Fibroblast of peridontal ligament (primary cell): Measurements from ENCODE around the gene FEM1B.

Source experiments
- DNase-seq: peaks from one replicate; pipeline ENCODE4 v3.0.0-alpha.2; 2010; ENCODE audit errors: extremely low read depth

FEM1B gene

GRCh38 chr15:68309024-68309423 lies 31.5 kb downstream of the FEM1B start:
- DNase-seq = peak; percentile 49

DNA sequence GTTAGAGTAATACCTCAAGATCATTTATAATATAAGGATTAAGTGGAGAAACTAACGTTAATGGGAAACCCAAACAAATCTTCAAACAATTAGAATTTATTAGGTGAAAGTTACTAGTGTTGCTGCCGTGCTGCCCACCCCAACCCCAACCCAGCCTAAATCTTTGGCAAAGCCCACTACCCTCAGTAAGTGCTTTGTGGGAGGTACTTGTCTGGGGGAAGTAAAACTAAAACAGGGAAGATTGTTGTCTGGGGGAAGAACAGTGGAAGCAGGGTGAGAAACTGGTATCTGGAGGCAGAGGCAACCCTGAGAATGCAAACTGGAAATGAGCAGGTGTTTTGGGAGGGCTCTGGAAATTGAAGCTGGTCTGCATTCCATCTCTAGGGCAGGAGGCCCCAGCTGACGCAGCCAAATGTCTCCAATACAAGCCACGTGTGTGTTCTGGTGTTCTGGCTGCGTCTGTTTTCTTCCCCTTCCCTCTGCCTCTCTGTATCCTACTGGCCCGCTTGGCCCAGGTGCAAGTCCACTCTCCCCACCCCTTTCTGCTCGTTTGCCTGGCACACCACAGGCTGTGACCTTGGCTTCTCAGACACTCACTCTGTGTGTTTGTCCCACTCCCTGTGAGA lies 32.7 kb downstream of the FEM1B start:
- no peak for DNase-seq

- DNase-seq = no peak
Measured at GRCh38 chr15:68310804-68311463, 33.4 kb downstream of the FEM1B start.

DNA sequence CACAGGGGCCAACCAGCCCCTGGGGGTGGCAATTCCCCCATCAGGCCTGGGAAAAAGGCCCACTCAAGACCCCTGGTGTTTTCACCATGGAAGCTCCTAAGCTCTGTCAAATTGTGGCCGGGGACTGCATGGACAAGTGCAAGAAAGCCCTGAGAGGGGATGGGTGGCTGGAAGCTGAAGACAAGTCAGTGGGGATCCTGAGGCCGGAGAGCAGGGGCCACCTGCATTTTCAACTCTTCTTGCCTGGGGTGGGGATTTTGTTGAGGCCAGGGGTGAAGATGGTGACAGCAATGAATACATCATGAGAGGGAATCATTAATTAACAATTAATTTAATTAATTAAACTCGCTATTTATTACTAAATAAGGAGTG lies 33.9 kb downstream of the FEM1B start:
- DNase-seq = no peak

DNA sequence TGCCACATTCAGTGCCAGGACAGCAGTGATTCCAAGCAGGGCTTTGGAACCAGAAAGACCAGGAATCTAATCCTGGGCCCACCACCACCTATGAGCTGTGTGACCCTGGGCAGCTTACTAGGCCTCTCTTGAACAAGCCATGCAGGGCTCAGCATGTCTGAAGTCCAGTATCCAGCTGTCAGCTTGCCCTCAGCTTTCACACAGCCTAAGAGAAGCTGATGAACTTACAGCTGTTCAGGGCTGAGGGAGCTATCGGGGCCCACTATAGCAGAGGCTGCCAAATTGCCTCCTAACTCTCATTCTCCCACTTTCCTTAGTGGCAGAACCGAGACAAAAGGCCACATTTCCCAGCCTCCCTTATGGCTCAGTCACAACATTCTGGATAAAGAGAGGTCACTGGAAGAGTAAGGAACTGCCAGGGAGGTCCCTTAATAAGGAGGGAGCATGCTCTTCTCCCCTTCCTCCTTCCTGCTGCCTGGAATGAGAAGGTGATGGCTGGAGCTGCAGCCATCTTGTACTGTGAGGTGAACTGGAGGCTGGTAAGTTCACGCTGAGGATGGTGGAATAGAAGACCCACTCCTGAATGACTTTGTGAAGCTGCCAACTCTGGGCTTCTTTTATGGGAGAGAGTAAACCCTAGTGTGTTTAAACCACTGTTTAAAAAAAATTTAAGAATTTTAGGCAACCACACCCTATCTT lies 34.5 kb downstream of the FEM1B start:
- no peak for DNase-seq

GRCh38 chr15:68312701-68313204 lies 35.2 kb downstream of the FEM1B start:
- DNase-seq = no peak

- DNase-seq = no peak
Measured at GRCh38 chr15:68313501-68314410, 36.2 kb downstream of the FEM1B start.

- DNase-seq = no peak
Measured at GRCh38 chr15:68314563-68314962, 37.0 kb downstream of the FEM1B start.

- DNase-seq = no peak
Measured at GRCh38 chr15:68315035-68315434, 37.5 kb downstream of the FEM1B start.

GRCh38 chr15:68315495-68316031 lies 38.0 kb downstream of the FEM1B start:
- no peak for DNase-seq

DNA sequence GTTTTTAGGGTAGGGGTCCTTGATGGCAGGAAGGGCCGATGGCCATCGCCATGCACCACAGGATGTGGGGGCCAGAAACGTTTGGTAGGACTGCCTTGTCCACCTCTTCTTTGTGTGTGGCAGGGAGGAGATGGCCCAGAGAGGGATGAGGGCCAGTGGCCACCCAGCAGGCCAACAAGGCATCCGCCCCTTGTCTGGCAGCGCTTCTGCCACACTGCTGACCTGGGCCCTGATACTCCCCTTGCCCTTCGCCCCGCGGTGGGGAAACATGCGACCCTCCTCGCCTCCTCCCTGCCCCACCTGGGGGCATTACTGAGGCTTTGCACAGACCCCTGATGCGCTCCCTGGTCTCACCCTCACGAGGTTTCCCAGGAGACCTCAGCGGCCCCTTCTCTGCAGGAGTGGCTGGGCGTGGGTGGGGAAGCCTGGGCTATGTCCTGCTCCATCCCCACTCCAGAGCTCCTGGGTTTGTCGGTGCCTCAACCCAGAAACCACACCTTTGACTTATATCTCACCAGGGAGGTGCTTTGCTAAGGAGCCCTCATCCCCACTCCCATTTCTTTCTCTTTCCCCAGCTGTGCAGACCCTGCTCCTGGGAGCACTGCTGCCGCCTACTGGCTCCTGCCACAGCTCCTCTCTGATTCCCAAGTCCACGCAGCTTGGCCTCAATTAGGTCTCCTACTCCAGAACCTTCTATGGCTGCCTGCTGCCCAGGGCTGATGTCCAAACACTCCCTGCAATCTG lies 38.7 kb downstream of the FEM1B start:
- DNase-seq = no peak

GRCh38 chr15:68317281-68318007 lies 39.9 kb downstream of the FEM1B start:
- no peak for DNase-seq

DNA sequence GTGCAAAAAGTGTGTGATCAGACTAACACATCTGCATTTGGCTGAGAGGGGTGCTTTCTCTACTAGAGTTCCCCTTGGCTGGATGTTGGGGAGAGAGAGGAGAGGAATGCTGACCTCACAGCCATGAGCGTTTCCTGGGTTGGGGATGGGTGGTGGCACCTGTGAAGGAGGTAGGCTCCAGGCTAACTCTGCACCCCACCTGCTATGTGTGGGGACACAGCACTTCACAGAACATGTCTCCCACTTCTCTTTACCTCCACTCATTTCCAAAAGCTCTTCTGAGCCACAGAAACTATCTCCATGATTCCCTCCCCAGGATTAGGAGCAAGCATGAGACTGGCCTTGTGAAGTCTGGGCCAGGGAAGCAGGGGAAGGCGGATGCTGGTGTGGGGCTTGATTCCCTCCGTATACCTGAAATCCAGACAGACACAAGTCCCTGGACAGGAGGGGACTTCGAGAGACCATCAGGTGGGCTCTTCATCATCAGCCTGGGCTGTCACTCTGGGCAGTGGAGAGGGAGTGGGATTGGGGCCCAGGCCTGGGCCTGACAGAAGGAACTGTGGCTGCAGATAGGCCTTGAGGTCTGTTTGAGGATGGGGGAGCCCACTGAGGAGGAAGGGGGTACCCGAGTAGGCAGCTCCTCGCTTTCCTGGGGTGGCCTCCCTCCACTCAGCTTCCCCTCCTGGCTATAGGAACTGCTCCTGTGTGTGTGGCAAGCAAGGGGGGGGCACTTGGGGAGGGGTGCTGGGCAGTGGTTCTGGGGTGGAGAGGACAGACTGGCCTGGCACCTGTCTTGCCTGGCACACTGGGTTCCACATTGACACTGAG lies 40.7 kb downstream of the FEM1B start:
- DNase-seq = no peak

DNA sequence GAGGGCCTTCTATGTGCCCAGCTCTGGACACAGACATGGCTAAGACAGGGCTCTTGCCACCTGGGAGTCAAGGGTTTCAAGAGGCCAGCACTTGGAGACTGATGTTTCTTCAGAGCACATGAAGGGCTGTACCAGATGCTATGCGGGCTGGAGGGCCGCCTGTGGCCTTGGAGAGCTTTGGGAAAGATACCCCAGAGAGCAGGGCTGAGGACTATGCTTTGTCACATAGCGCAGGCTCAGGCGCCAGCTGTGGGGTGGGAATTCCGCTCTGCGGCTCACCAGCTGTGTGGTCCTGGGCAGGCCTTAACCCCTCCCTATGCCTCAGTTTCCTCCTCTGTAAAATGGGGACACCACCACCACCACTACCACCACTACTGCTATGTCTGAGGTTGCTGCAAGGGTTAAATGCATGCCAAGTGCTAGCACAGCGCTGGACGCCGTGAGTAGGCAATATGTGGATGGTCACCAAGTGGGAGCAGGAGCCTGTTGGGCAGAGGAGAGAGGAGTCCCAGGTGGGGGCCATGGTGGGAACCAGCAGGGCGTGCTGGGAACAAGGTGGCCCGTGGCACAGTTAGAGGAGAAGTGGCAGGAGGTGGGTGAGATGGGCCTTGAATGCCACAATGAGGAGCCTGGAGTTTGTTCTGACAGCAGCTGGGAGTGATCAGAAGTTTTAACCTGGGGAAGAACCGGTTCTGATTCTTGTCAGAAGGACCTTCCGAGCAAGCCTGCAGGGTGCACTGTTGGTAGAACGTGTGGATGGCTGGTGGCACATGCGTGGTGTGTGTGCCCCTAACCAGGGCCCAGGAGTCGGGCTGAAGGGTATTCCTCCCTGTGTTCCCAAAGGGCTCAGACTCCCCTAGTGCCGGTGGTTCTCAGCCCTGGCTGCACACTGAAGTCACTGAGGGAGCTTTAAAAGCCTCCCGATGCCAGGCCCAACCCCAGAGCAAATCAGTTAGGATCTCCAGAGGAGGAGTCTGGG lies 41.7 kb downstream of the FEM1B start:
- no peak for DNase-seq

DNA sequence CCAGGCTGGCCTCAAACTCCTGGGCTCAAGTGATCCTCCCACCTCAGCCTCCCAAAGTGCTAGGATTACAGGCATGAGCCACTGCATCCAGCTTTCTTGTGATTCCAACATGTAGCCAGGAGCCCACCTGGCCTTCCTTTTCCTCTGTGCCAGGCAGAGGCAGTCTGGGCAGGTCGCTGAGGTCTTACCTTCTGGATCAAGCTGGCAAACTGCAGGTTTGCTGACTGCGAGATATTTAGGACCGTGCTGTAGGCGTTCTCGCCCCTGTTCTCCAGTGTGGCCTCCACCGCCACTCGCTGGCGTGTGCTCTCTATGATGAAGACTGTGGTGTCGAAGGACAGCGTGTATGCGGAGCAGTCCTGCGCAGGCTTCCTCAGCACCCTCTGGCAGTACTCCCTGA lies 42.5 kb downstream of the FEM1B start:
- DNase-seq = no peak

GRCh38 chr15:68321229-68321628 lies 43.7 kb downstream of the FEM1B start:
- DNase-seq = no peak

- no peak for DNase-seq
Measured at GRCh38 chr15:68322796-68323195, 45.3 kb downstream of the FEM1B start.

- DNase-seq = no peak
Measured at GRCh38 chr15:68325726-68326125, 48.2 kb downstream of the FEM1B start.
